Gastroesophageal sphincter (tissue), 3 donors: ENCODE results near the gene TRIM7.

ENCODE experiments used
- EP300 ChIP-seq: sonication (generic); formaldehyde crosslinking; IDR thresholded peaks from one replicate; pipeline ENCODE4 v1.6.1; 2017; ENCODE audit warnings: antibody characterized with exemption, mild to moderate bottlenecking
- POLR2A ChIP-seq, 2 donors: fragments of 450-650 bp; IDR thresholded peaks; one replicate each; pipeline ENCODE4 v1.6.1; 2017; ENCODE audit warnings: antibody characterized with exemption in 2 of 2, mild to moderate bottlenecking in 2 of 2, moderate library complexity in 1 of 2
- POLR2AphosphoS5 ChIP-seq: sonication (generic); formaldehyde crosslinking; IDR thresholded peaks from one replicate; pipeline ENCODE4 v1.6.1; 2017; ENCODE audit warnings: antibody characterized with exemption
- TF ChIP-seq, protein P1 (sequence below), 4 experiments: fragments of 200-600 bp in 2 of 4; fragments of 450-650 bp in 2 of 4; sonication (generic) in 1 of 4; IDR thresholded peaks; one replicate each; pipeline ENCODE4 v1.5.1; 2017 to 2019; ENCODE audit warnings: antibody characterized with exemption in 4 of 4, mild to moderate bottlenecking in 2 of 4, moderate library complexity in 2 of 4

DNA sequence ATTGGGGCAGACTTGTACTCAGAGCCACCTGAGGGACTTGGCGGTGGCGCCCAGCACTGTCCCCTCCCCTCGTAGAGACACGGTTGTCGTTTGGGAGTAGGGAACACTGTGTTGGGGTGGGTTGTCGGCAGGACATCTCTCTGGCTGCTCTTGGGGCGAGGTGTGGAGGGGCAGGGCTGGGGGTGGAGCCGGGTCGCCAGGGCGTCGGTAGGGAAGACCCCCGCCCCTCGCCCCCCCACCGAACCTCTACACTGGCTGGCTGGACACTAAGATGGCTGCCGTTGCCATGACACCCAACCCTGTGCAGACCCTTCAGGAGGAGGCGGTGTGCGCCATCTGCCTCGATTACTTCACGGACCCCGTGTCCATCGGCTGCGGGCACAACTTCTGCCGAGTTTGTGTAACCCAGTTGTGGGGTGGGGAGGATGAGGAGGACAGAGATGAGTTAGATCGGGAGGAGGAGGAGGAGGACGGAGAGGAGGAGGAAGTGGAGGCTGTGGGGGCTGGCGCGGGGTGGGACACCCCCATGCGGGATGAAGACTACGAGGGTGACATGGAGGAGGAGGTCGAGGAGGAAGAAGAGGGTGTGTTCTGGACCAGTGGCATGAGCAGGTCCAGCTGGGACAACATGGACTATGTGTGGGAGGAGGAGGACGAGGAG is 18.9 kb upstream of the TRIM7 start:
- TF ChIP-seq, protein P1, sequence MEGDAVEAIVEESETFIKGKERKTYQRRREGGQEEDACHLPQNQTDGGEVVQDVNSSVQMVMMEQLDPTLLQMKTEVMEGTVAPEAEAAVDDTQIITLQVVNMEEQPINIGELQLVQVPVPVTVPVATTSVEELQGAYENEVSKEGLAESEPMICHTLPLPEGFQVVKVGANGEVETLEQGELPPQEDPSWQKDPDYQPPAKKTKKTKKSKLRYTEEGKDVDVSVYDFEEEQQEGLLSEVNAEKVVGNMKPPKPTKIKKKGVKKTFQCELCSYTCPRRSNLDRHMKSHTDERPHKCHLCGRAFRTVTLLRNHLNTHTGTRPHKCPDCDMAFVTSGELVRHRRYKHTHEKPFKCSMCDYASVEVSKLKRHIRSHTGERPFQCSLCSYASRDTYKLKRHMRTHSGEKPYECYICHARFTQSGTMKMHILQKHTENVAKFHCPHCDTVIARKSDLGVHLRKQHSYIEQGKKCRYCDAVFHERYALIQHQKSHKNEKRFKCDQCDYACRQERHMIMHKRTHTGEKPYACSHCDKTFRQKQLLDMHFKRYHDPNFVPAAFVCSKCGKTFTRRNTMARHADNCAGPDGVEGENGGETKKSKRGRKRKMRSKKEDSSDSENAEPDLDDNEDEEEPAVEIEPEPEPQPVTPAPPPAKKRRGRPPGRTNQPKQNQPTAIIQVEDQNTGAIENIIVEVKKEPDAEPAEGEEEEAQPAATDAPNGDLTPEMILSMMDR (IDR thresholded peaks at IDR 0.05), result no peak
- TF ChIP-seq POLR2AphosphoS5, result no peak
- no peak for TF ChIP-seq POLR2A (IDR thresholded peaks at IDR 0.05)
- TF ChIP-seq EP300, result no peak
